Duodenal mucosa (tissue), 2 donors: Measurements from ENCODE around the gene ISL2.

ENCODE experiments used
- H3K27ac ChIP-seq: one replicate; pipeline ENCODE4 v1.7.0; 2013; ENCODE audit warnings: low read depth, low read length
- H3K27me3 ChIP-seq, 2 donors: one replicate each; pipeline ENCODE4 v1.7.0; 2013; ENCODE audit warnings: low read length in 2 of 2, control low read depth in 1 of 2; ENCODE audit not compliant: insufficient read depth in 2 of 2, control insufficient read depth in 1 of 2
- H3K36me3 ChIP-seq, 2 donors: one replicate each; pipeline ENCODE4 v1.7.0; 2013; ENCODE audit warnings: low read length in 2 of 2, control low read depth in 1 of 2; ENCODE audit not compliant: insufficient read depth in 2 of 2, control insufficient read depth in 1 of 2
- H3K4me1 ChIP-seq, 2 donors: one replicate each; pipeline ENCODE4 v1.7.0; 2013; ENCODE audit warnings: low read length in 2 of 2, control low read depth in 1 of 2; ENCODE audit not compliant: insufficient read depth in 2 of 2, control insufficient read depth in 1 of 2
- H3K4me3 ChIP-seq, 2 donors: one replicate each; pipeline ENCODE4 v1.7.0; 2013; ENCODE audit warnings: low read length in 2 of 2, low read depth in 1 of 2
- H3K9ac ChIP-seq, 2 donors: one replicate each; pipeline ENCODE4 v1.7.0; 2013; ENCODE audit warnings: low read length in 2 of 2, low read depth in 1 of 2
- H3K9me3 ChIP-seq, 2 donors: one replicate each; pipeline ENCODE4 v1.7.0; 2013; ENCODE audit warnings: low read length in 2 of 2, control low read depth in 1 of 2; ENCODE audit not compliant: control insufficient read depth in 1 of 2

Gene ISL2

GRCh38 chr15:76335307-76336253, 993 bp upstream of the ISL2 start:
- Histone ChIP-seq H3K4me1 (peaks cover 17 to 49% of the 10 kb centered on the region in 2 donors), H3K9me3 (no peaks in the 10 kb centered on the region), H3K36me3 (no peaks in the 10 kb centered on the region), H3K27me3 (peaks cover 70 to 72% of the 10 kb centered on the region in 2 donors), H3K9ac (no peak overlapping the region), H3K27ac (no peak overlapping the region), H3K4me3 (peak overlapping the region; percentile 5 to 62)

DNA sequence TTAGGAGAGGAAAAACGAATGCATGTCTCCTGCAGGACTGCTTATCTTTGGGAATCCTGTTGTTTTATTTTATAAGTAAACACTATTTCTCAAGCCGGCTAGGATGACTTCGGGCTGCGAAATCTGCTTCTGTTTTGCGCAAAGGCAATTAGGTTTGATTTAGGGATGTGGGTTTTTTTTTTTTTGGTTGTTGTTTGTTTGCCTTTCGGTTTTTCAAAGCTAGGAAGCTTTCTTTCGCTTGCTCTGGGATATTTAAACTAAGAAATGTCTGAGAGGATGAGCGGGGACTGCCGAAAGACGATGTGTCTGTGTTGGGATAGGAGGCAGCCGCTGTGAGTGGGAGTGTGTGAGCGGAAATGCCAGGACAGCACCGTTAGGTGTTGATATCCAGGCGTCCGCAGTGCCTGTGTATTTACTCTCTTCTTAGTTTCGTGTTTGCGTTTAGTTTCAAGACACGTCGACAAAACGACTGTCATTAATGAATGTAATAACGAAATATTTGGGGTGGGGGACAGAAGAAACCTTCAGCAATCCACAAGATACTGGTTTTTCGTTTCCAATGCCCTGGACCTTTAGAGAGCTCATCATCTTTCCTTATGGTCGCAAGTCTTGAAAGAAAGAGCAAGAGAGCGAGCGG, 604 bp downstream of the ISL2 start:
- Histone ChIP-seq H3K27ac (peak overlapping the region; percentile 7), H3K36me3 (no peaks in the 10 kb centered on the region), H3K4me1 (peaks cover 27 to 65% of the 10 kb centered on the region in 2 donors), H3K9ac (peak overlapping the region in 1 of 2 donors; percentile 18), H3K27me3 (peaks cover 85 to 86% of the 10 kb centered on the region in 2 donors), H3K9me3 (no peaks in the 10 kb centered on the region), H3K4me3 (peak overlapping the region; percentile 56 to 62)

- peaks cover 28 to 66% of the 10 kb centered on the region in 2 donors for H3K4me1 ChIP-seq
- H3K9ac ChIP-seq = no peak overlapping the region
- H3K36me3 ChIP-seq = no peaks in the 10 kb centered on the region
- H3K4me3 ChIP-seq = peak overlapping the region; percentile 56 to 62
- no peaks in the 10 kb centered on the region for H3K9me3 ChIP-seq
- no peak overlapping the region for H3K27ac ChIP-seq
- H3K27me3 ChIP-seq = peaks cover 87 to 92% of the 10 kb centered on the region in 2 donors
Measured at GRCh38 chr15:76337696-76338485, 1.3 kb downstream of the ISL2 start.

GRCh38 chr15:76338486-76339304, 2.1 kb downstream of the ISL2 start:
- no peak overlapping the region for H3K27ac ChIP-seq
- H3K4me3 ChIP-seq = peak overlapping the region; percentile 42 to 61
- no peaks in the 10 kb centered on the region for H3K36me3 ChIP-seq
- peaks cover 28 to 66% of the 10 kb centered on the region in 2 donors for H3K4me1 ChIP-seq
- H3K27me3 ChIP-seq = peaks cover 87 to 92% of the 10 kb centered on the region in 2 donors
- no peak overlapping the region for H3K9ac ChIP-seq
- no peaks in the 10 kb centered on the region for H3K9me3 ChIP-seq

- no peak overlapping the region for H3K27ac ChIP-seq
- H3K4me1 ChIP-seq = peaks cover 28 to 66% of the 10 kb centered on the region in 2 donors
- H3K36me3 ChIP-seq = no peaks in the 10 kb centered on the region
- peak overlapping the region; percentile 42 to 64 for H3K4me3 ChIP-seq
- H3K27me3 ChIP-seq = peaks cover 87 to 92% of the 10 kb centered on the region in 2 donors
- no peaks in the 10 kb centered on the region for H3K9me3 ChIP-seq
- H3K9ac ChIP-seq = peak overlapping the region in 1 of 2 donors; percentile 32
Measured at GRCh38 chr15:76339305-76340197, 3.0 kb downstream of the ISL2 start.

DNA sequence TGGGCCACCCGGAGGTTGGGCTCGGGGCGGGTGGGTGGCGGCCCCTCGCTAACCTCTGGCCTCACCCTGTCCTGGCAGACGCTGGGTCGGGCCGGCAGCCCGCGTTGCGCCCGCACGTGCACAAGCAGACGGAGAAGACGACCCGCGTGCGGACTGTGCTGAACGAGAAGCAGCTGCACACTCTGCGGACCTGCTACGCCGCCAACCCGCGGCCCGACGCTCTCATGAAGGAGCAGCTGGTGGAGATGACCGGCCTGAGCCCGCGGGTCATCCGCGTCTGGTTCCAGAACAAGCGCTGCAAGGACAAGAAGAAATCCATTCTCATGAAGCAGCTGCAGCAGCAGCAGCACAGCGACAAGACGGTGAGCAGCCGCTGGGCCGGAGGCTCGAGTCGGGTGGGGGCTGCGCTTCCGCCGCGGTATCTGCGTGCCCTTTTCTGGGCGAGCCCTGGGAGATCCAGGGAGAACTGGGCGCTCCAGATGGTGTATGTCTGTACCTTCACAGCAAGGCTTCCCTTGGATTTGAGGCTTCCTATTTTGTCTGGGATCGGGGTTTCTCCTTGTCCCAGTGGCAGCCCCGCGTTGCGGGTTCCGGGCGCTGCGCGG, 3.7 kb downstream of the ISL2 start:
- H3K27me3 ChIP-seq = peaks cover 88 to 95% of the 10 kb centered on the region in 2 donors
- H3K9me3 ChIP-seq = no peaks in the 10 kb centered on the region
- peak overlapping the region; percentile 3 for H3K27ac ChIP-seq
- peaks cover 28 to 62% of the 10 kb centered on the region in 2 donors for H3K4me1 ChIP-seq
- H3K9ac ChIP-seq = no peak overlapping the region
- peak overlapping the region; percentile 42 to 64 for H3K4me3 ChIP-seq
- H3K36me3 ChIP-seq = no peaks in the 10 kb centered on the region

DNA sequence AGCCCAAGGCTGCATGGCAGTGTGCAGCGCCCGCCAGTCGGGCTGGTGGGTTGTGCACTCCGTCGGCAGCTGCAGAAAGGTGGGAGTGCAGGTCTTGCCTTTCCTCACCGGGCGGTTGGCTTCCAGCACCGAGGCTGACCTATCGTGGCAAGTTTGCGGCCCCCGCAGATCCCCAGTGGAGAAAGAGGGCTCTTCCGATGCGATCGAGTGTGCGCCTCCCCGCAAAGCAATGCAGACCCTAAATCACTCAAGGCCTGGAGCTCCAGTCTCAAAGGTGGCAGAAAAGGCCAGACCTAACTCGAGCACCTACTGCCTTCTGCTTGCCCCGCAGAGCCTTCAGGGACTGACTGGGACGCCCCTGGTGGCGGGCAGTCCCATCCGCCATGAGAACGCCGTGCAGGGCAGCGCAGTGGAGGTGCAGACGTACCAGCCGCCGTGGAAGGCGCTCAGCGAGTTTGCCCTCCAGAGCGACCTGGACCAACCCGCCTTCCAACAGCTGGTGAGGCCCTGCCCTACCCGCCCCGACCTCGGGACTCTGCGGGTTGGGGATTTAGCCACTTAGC, 4.3 kb downstream of the ISL2 start:
- peaks cover 87 to 95% of the 10 kb centered on the region in 2 donors for H3K27me3 ChIP-seq
- H3K36me3 ChIP-seq = no peaks in the 10 kb centered on the region

GRCh38 chr15:76341366-76342057, 4.9 kb downstream of the ISL2 start:
- peaks cover 28 to 61% of the 10 kb centered on the region in 2 donors for H3K4me1 ChIP-seq
- H3K9me3 ChIP-seq = no peaks in the 10 kb centered on the region
- H3K36me3 ChIP-seq = no peaks in the 10 kb centered on the region
- no peak overlapping the region for H3K9ac ChIP-seq
- peak overlapping the region in 1 of 2 donors; percentile 64 for H3K4me3 ChIP-seq
- no peak overlapping the region for H3K27ac ChIP-seq
- peaks cover 82 to 94% of the 10 kb centered on the region in 2 donors for H3K27me3 ChIP-seq

More for the DNA sequence above, 4.3 kb downstream of the ISL2 start:
- Histone ChIP-seq H3K9me3 (no peaks in the 10 kb centered on the region), H3K27ac (no peak overlapping the region), H3K4me1 (peaks cover 28 to 62% of the 10 kb centered on the region in 2 donors), H3K9ac (no peak overlapping the region), H3K4me3 (peak overlapping the region; percentile 42 to 64)
